Neural progenitor cell (in vitro differentiated cells): ENCODE data around the gene DOCK10. TPM values are rescaled to one million over a fixed set of nuclear protein-coding genes. Genes with fewer than 3 reads are reported as not detected.

ENCODE experiments used
- DNase-seq: peaks from one replicate; pipeline ENCODE4 v3.0.0-alpha.2; 2016; ENCODE audit warnings: low spot score
- H2AFZ ChIP-seq: fragments of 200-600 bp; sonication (generic); replicated peaks from 2 replicates; pipeline ENCODE4 v1.6.1; 2016; ENCODE audit warnings: antibody characterized with exemption
- H3F3A ChIP-seq: fragments of 200-600 bp; sonication (generic); 2 replicates; pipeline ENCODE4 v1.6.1; 2016; ENCODE audit warnings: antibody characterized with exemption, low read depth
- H3K27ac ChIP-seq: fragments of 200-600 bp; sonication (generic); 2 replicates; pipeline ENCODE4 v1.5.1; 2016; ENCODE audit warnings: mild to moderate bottlenecking
- H3K27me3 ChIP-seq: fragments of 200-600 bp; sonication (generic); 2 replicates; pipeline ENCODE4 v1.6.1; 2016; ENCODE audit warnings: mild to moderate bottlenecking, moderate library complexity
- H3K36me3 ChIP-seq: fragments of 200-600 bp; sonication (generic); 2 replicates; pipeline ENCODE4 v1.5.1; 2016
- H3K4me1 ChIP-seq: fragments of 200-600 bp; sonication (generic); 2 replicates; pipeline ENCODE4 v1.6.1; 2016; ENCODE audit warnings: mixed run types
- H3K4me2 ChIP-seq: fragments of 200-600 bp; sonication (generic); 2 replicates; pipeline ENCODE4 v1.6.1; 2016
- H3K4me3 ChIP-seq: fragments of 200-600 bp; sonication (generic); 2 replicates; pipeline ENCODE4 v1.5.1; 2016
- H3K79me2 ChIP-seq: fragments of 200-600 bp; sonication (generic); 2 replicates; pipeline ENCODE4 v1.6.1; 2016; ENCODE audit warnings: low read depth
- H3K9ac ChIP-seq: fragments of 200-600 bp; sonication (generic); 2 replicates; pipeline ENCODE4 v1.6.1; 2016
- H3K9me3 ChIP-seq: fragments of 200-600 bp; sonication (generic); 2 replicates; pipeline ENCODE4 v1.5.1; 2016; ENCODE audit warnings: low read depth
- H4K20me1 ChIP-seq: fragments of 200-600 bp; sonication (generic); 2 replicates; pipeline ENCODE4 v1.6.1; 2016; ENCODE audit warnings: low read depth
- H3K27ac Mint-ChIP-seq: 3 replicates; pipeline ENCODE4 v1.8.0; 2021; ENCODE audit warnings: mixed read lengths
- H3K27me3 Mint-ChIP-seq: 2 replicates; pipeline ENCODE4 v1.8.0; 2022; ENCODE audit warnings: low read depth, mild to moderate bottlenecking, inconsistent platforms, moderate library complexity, mixed read lengths; ENCODE audit not compliant: insufficient read depth
- H3K36me3 Mint-ChIP-seq: 3 replicates; pipeline ENCODE4 v1.8.0; 2021; ENCODE audit warnings: mixed read lengths
- H3K4me1 Mint-ChIP-seq: 3 replicates; pipeline ENCODE4 v1.8.0; 2021; ENCODE audit warnings: mixed read lengths
- H3K4me3 Mint-ChIP-seq: 3 replicates; pipeline ENCODE4 v1.8.0; 2021; ENCODE audit warnings: mild to moderate bottlenecking, moderate library complexity, mixed read lengths
- H3K9me3 Mint-ChIP-seq: 3 replicates; pipeline ENCODE4 v1.8.0; 2020; ENCODE audit warnings: mixed read lengths
- CTCF ChIP-seq: fragments of 200-600 bp; sonication (generic); IDR thresholded peaks from 2 replicates; pipeline ENCODE4 v1.5.1; 2017; ENCODE audit warnings: antibody characterized with exemption, mild to moderate bottlenecking
- EZH2 ChIP-seq: fragments of 200-600 bp; sonication (generic); IDR thresholded peaks from 2 replicates; pipeline ENCODE4 v1.6.1; 2017; ENCODE audit warnings: antibody characterized with exemption, mild to moderate bottlenecking, moderate library complexity
- EZH2phosphoT487 ChIP-seq: fragments of 200-600 bp; sonication (generic); IDR thresholded peaks from 2 replicates; pipeline ENCODE4 v1.6.1; 2017; ENCODE audit warnings: antibody characterized with exemption
- total RNA-seq: library from RNA; depleted of rRNA; stranded (reverse); fragments of >200 nt; gene quantifications from 2 replicates; pipeline ENCODE4 v1.2.3, GENCODE V29; 2015; ENCODE audit warnings: low replicate concordance

The DOCK10 gene
- total RNA-seq, 1 donor from 2014 or later: 1.1 TPM

- Histone ChIP-seq H3K9me3 (no peaks in the 10 kb centered on the region), H3K9ac (no peak overlapping the region), H3K36me3 (no peaks in the 10 kb centered on the region), H3K79me2 (no peaks in the 10 kb centered on the region), H3F3A (no peaks in the 10 kb centered on the region), H3K4me3 (no peak overlapping the region), H2AFZ (no peak overlapping the region), H3K4me1 (no peaks in the 10 kb centered on the region), H3K27ac (no peak overlapping the region), H4K20me1 (no peaks in the 10 kb centered on the region), H3K4me2 (no peak overlapping the region), H3K27me3 (no peaks in the 10 kb centered on the region)
- Mint-ChIP-seq H3K27me3 (no peaks in the 10 kb centered on the region), H3K27ac (no peak overlapping the region), H3K4me1 (peaks cover 7% of the 10 kb centered on the region), H3K4me3 (no peak overlapping the region), H3K9me3 (no peaks in the 10 kb centered on the region), H3K36me3 (peaks cover 4% of the 10 kb centered on the region)
- no peak for DNase-seq
- TF ChIP-seq CTCF (no peak), EZH2 (no peak), EZH2phosphoT487 (no peak)
Observed at GRCh38 chr2:225030203-225030602, 12.1 kb downstream of the DOCK10 start.

- no peak overlapping the region for H3K27ac ChIP-seq
- H3K9ac ChIP-seq: no peak overlapping the region
- no peaks in the 10 kb centered on the region for H3K36me3 ChIP-seq
- TF ChIP-seq EZH2phosphoT487 (no peak), EZH2 (no peak), CTCF (no peak)
- DNase-seq: no peak
- Mint-ChIP-seq H3K27me3 (no peaks in the 10 kb centered on the region), H3K4me1 (peaks cover 2% of the 10 kb centered on the region), H3K27ac (no peak overlapping the region), H3K4me3 (no peak overlapping the region), H3K36me3 (peaks cover 4% of the 10 kb centered on the region), H3K9me3 (no peaks in the 10 kb centered on the region)
- no peaks in the 10 kb centered on the region for H4K20me1 ChIP-seq
- H3K9me3 ChIP-seq: no peaks in the 10 kb centered on the region
- H3K4me3 ChIP-seq: no peak overlapping the region
- no peaks in the 10 kb centered on the region for H3F3A ChIP-seq
- no peaks in the 10 kb centered on the region for H3K79me2 ChIP-seq
- H3K27me3 ChIP-seq: no peaks in the 10 kb centered on the region
- H3K4me2 ChIP-seq: no peak overlapping the region
- H3K4me1 ChIP-seq: no peaks in the 10 kb centered on the region
- H2AFZ ChIP-seq: no peak overlapping the region
Observed at GRCh38 chr2:225028572-225028971, 13.7 kb downstream of the DOCK10 start.

GRCh38 chr2:225027061-225027762 lies 15.1 kb downstream of the DOCK10 start:
- no peak for TF ChIP-seq CTCF
- TF ChIP-seq EZH2: no peak
- TF ChIP-seq EZH2phosphoT487: no peak
- H3K9ac ChIP-seq: no peak overlapping the region
- no peaks in the 10 kb centered on the region for H3K9me3 ChIP-seq
- H3K79me2 ChIP-seq: no peaks in the 10 kb centered on the region
- Mint-ChIP-seq H3K9me3 (no peaks in the 10 kb centered on the region), H3K4me1 (no peaks in the 10 kb centered on the region), H3K27ac (no peak overlapping the region), H3K4me3 (no peak overlapping the region), H3K36me3 (peaks cover 4% of the 10 kb centered on the region), H3K27me3 (no peaks in the 10 kb centered on the region)
- no peaks in the 10 kb centered on the region for H3K27me3 ChIP-seq
- H3K4me1 ChIP-seq: no peaks in the 10 kb centered on the region
- no peak overlapping the region for H3K27ac ChIP-seq
- no peak overlapping the region for H2AFZ ChIP-seq
- H3K4me2 ChIP-seq: no peak overlapping the region
- H3K4me3 ChIP-seq: no peak overlapping the region
- H4K20me1 ChIP-seq: no peaks in the 10 kb centered on the region
- no peak for DNase-seq
- no peaks in the 10 kb centered on the region for H3K36me3 ChIP-seq
- no peaks in the 10 kb centered on the region for H3F3A ChIP-seq
